Activated T-helper 2 cell treated with anti-CD3 and anti-CD28 coated beads, Interferon-gamma antibody, Interleukin-2, Interleukin-4, amounts not matched to agents 10 μg/mL and 5 μg/mL and 100 μg/mL, durations not matched to agents 14 hours and 24 hours and 36 hours (primary cell): ENCODE results near the gene TANC1. TPM values are rescaled to one million over a fixed set of nuclear protein-coding genes. Genes with fewer than 3 reads are reported as not detected.

ENCODE experiments used
- DNase-seq: peaks from one replicate; pipeline ENCODE4 v3.0.0; 2021; ENCODE audit warnings: low spot score
- H3K27ac Mint-ChIP-seq: one replicate; pipeline ENCODE4 v1.8.0; 2021; ENCODE audit warnings: mixed read lengths
- H3K27me3 Mint-ChIP-seq: one replicate; pipeline ENCODE4 v1.8.0; 2021; ENCODE audit warnings: low read depth, mixed read lengths
- H3K36me3 Mint-ChIP-seq: one replicate; pipeline ENCODE4 v1.8.0; 2021; ENCODE audit warnings: low read depth, mixed read lengths
- H3K4me1 Mint-ChIP-seq: one replicate; pipeline ENCODE4 v1.8.0; 2021; ENCODE audit warnings: low read depth, mixed read lengths
- H3K4me3 Mint-ChIP-seq: one replicate; pipeline ENCODE4 v1.8.0; 2021; ENCODE audit warnings: low read depth, mild to moderate bottlenecking, moderate library complexity, mixed read lengths
- H3K9me3 Mint-ChIP-seq: one replicate; pipeline ENCODE4 v1.8.0; 2021; ENCODE audit warnings: mixed read lengths
- intact Hi-C: fragments of 100-400 bp; cut with micrococcal nuclease; formaldehyde crosslinking; loops from one replicate; pipeline ENCODE4 v1.15.1; 2023
- total RNA-seq: library from RNA; stranded (reverse); gene quantifications from 2 replicates; pipeline ENCODE4 v1.2.3, GENCODE V29; 2022

Gene TANC1
- total RNA-seq, 1 donor from 2014 or later = 0.34 TPM

- H3K36me3 Mint-ChIP-seq = no peaks in the 10 kb centered on the region
- no peak overlapping the region for H3K4me3 Mint-ChIP-seq
- H3K4me1 Mint-ChIP-seq = peaks cover 8% of the 10 kb centered on the region
- no peak overlapping the region for H3K27ac Mint-ChIP-seq
- DNase-seq = no peak
- H3K27me3 Mint-ChIP-seq = no peaks in the 10 kb centered on the region
- no peaks in the 10 kb centered on the region for H3K9me3 Mint-ChIP-seq
- intact Hi-C loops = no loop called here
These were observed 186.9 kb downstream of the TANC1 start for GRCh38 chr2:159155320-159155719.

GRCh38 chr2:159155791-159156190 is 187.4 kb downstream of the TANC1 start:
- Mint-ChIP-seq H3K4me1 (peaks cover 8% of the 10 kb centered on the region), H3K36me3 (no peaks in the 10 kb centered on the region), H3K27me3 (no peaks in the 10 kb centered on the region), H3K4me3 (no peak overlapping the region), H3K9me3 (no peaks in the 10 kb centered on the region), H3K27ac (no peak overlapping the region)
- intact Hi-C loops = no loop called here
- no peak for DNase-seq

GRCh38 chr2:159156834-159157233 is 188.4 kb downstream of the TANC1 start:
- H3K4me3 Mint-ChIP-seq = no peak overlapping the region
- no peak for DNase-seq
- H3K9me3 Mint-ChIP-seq = no peaks in the 10 kb centered on the region
- intact Hi-C loops = no loop called here
- H3K36me3 Mint-ChIP-seq = no peaks in the 10 kb centered on the region
- H3K27me3 Mint-ChIP-seq = no peaks in the 10 kb centered on the region
- H3K27ac Mint-ChIP-seq = no peak overlapping the region
- H3K4me1 Mint-ChIP-seq = peaks cover 9% of the 10 kb centered on the region

- intact Hi-C loops = no loop called here
- no peaks in the 10 kb centered on the region for H3K27me3 Mint-ChIP-seq
These were observed 189.1 kb downstream of the TANC1 start for GRCh38 chr2:159157361-159158209.

GRCh38 chr2:159160412-159160811 is 192.0 kb downstream of the TANC1 start:
- Mint-ChIP-seq H3K27ac (no peak overlapping the region), H3K27me3 (no peaks in the 10 kb centered on the region), H3K9me3 (no peaks in the 10 kb centered on the region), H3K4me1 (peaks cover 6% of the 10 kb centered on the region), H3K36me3 (no peaks in the 10 kb centered on the region), H3K4me3 (no peak overlapping the region)
- DNase-seq = no peak
- intact Hi-C loops = no loop called here

More at GRCh38 chr2:159157361-159158209, 189.1 kb downstream of the TANC1 start:
- Mint-ChIP-seq H3K9me3 (no peaks in the 10 kb centered on the region), H3K27ac (no peak overlapping the region), H3K36me3 (no peaks in the 10 kb centered on the region), H3K4me3 (no peak overlapping the region), H3K4me1 (peaks cover 6% of the 10 kb centered on the region)
- no peak for DNase-seq

GRCh38 chr2:159160954-159161353 is 192.5 kb downstream of the TANC1 start:
- H3K36me3 Mint-ChIP-seq = no peaks in the 10 kb centered on the region
- no peak overlapping the region for H3K4me3 Mint-ChIP-seq
- no peak for DNase-seq
- no peaks in the 10 kb centered on the region for H3K9me3 Mint-ChIP-seq
- H3K27ac Mint-ChIP-seq = no peak overlapping the region
- intact Hi-C loops = no loop called here
- no peaks in the 10 kb centered on the region for H3K27me3 Mint-ChIP-seq
- peaks cover 6% of the 10 kb centered on the region for H3K4me1 Mint-ChIP-seq

- H3K9me3 Mint-ChIP-seq = no peaks in the 10 kb centered on the region
- no peaks in the 10 kb centered on the region for H3K36me3 Mint-ChIP-seq
- intact Hi-C loops = no loop called here
- H3K27ac Mint-ChIP-seq = no peak overlapping the region
- DNase-seq = no peak
- H3K4me3 Mint-ChIP-seq = no peak overlapping the region
- peaks cover 1% of the 10 kb centered on the region for H3K4me1 Mint-ChIP-seq
- no peaks in the 10 kb centered on the region for H3K27me3 Mint-ChIP-seq
These were observed 195.5 kb downstream of the TANC1 start for GRCh38 chr2:159163930-159164329.

- DNase-seq = no peak
- H3K36me3 Mint-ChIP-seq = no peaks in the 10 kb centered on the region
- intact Hi-C loops = no loop called here
- H3K27ac Mint-ChIP-seq = no peak overlapping the region
- no peaks in the 10 kb centered on the region for H3K27me3 Mint-ChIP-seq
- H3K4me3 Mint-ChIP-seq = no peak overlapping the region
- H3K9me3 Mint-ChIP-seq = no peaks in the 10 kb centered on the region
- peaks cover 1% of the 10 kb centered on the region for H3K4me1 Mint-ChIP-seq
These were observed 196.0 kb downstream of the TANC1 start for GRCh38 chr2:159164457-159164911.

GRCh38 chr2:159165048-159165447 is 196.6 kb downstream of the TANC1 start:
- Mint-ChIP-seq H3K4me3 (no peak overlapping the region), H3K4me1 (peaks cover 1% of the 10 kb centered on the region), H3K27me3 (no peaks in the 10 kb centered on the region), H3K36me3 (no peaks in the 10 kb centered on the region), H3K27ac (no peak overlapping the region), H3K9me3 (no peaks in the 10 kb centered on the region)
- intact Hi-C loops = no loop called here
- DNase-seq = no peak

GRCh38 chr2:159168707-159169106 is 200.3 kb downstream of the TANC1 start:
- H3K9me3 Mint-ChIP-seq = no peaks in the 10 kb centered on the region
- intact Hi-C loops = no loop called here
- H3K4me3 Mint-ChIP-seq = no peak overlapping the region
- no peak for DNase-seq
- H3K27me3 Mint-ChIP-seq = no peaks in the 10 kb centered on the region
- H3K36me3 Mint-ChIP-seq = no peaks in the 10 kb centered on the region
- H3K4me1 Mint-ChIP-seq = no peaks in the 10 kb centered on the region
- no peak overlapping the region for H3K27ac Mint-ChIP-seq

- intact Hi-C loops = no loop called here
- DNase-seq = no peak
- H3K4me3 Mint-ChIP-seq = no peak overlapping the region
- H3K27ac Mint-ChIP-seq = no peak overlapping the region
- H3K27me3 Mint-ChIP-seq = no peaks in the 10 kb centered on the region
- no peaks in the 10 kb centered on the region for H3K9me3 Mint-ChIP-seq
- H3K4me1 Mint-ChIP-seq = no peaks in the 10 kb centered on the region
- H3K36me3 Mint-ChIP-seq = no peaks in the 10 kb centered on the region
These were observed 200.7 kb downstream of the TANC1 start for GRCh38 chr2:159169187-159169586.

- Mint-ChIP-seq H3K4me1 (no peaks in the 10 kb centered on the region), H3K4me3 (no peak overlapping the region), H3K27ac (no peak overlapping the region), H3K27me3 (no peaks in the 10 kb centered on the region), H3K9me3 (no peaks in the 10 kb centered on the region), H3K36me3 (no peaks in the 10 kb centered on the region)
- no peak for DNase-seq
- intact Hi-C loops = no loop called here
These were observed 204.0 kb downstream of the TANC1 start for GRCh38 chr2:159172403-159172802.

GRCh38 chr2:159174759-159175158 is 206.3 kb downstream of the TANC1 start:
- Mint-ChIP-seq H3K4me3 (no peak overlapping the region), H3K27me3 (no peaks in the 10 kb centered on the region), H3K36me3 (no peaks in the 10 kb centered on the region), H3K4me1 (no peaks in the 10 kb centered on the region), H3K27ac (no peak overlapping the region), H3K9me3 (no peaks in the 10 kb centered on the region)
- intact Hi-C loops = no loop called here
- no peak for DNase-seq
